RWPE2 (cell line): ENCODE data around the gene ARHGDIG.
A peak's percentile ranks its signal among the peaks of the same experiment; 100 is the strongest.

Experiments used
- ATAC-seq: fragments of 200-7000 bp; cut with Tn5 transposase; 3 replicates; pipeline ENCODE4 v1.9.1; 2021; ENCODE audit warnings: low read depth
- DNase-seq: peaks from one replicate; pipeline ENCODE4 v3.0.0-alpha.2; 2020; ENCODE audit warnings: low spot score
- H3K27ac ChIP-seq: fragments of 450-650 bp; 2 replicates; pipeline ENCODE4 v1.5.1; 2017; ENCODE audit warnings: mild to moderate bottlenecking; ENCODE audit not compliant: poor library complexity, severe bottlenecking
- H3K27me3 ChIP-seq: fragments of 250-450 bp; sonication (Bioruptor Pico); 2 replicates; pipeline ENCODE4 v1.5.1; 2021; ENCODE audit warnings: mild to moderate bottlenecking, moderate library complexity; ENCODE audit not compliant: insufficient read depth, poor library complexity, severe bottlenecking
- H3K36me3 ChIP-seq: fragments of 250-450 bp; sonication (Bioruptor Pico); 2 replicates; pipeline ENCODE4 v1.5.1; 2020; ENCODE audit warnings: low read depth, mild to moderate bottlenecking, moderate library complexity
- H3K4me1 ChIP-seq: fragments of 250-450 bp; sonication (Bioruptor Pico); 2 replicates; pipeline ENCODE4 v1.5.1; 2021; ENCODE audit warnings: mild to moderate bottlenecking, moderate library complexity; ENCODE audit not compliant: insufficient read depth, poor library complexity, severe bottlenecking
- H3K4me3 ChIP-seq: fragments of 250-450 bp; sonication (Bioruptor Pico); 2 replicates; pipeline ENCODE4 v1.5.1; 2021; ENCODE audit warnings: mild to moderate bottlenecking, moderate library complexity; ENCODE audit not compliant: severe bottlenecking
- H3K9me3 ChIP-seq: fragments of 250-450 bp; sonication (Bioruptor Pico); 2 replicates; pipeline ENCODE4 v1.5.1; 2021; ENCODE audit warnings: mild to moderate bottlenecking, moderate library complexity; ENCODE audit not compliant: severe bottlenecking
- CTCF ChIP-seq: fragments of 450-650 bp; IDR thresholded peaks from one replicate; pipeline ENCODE4 v1.5.1; 2017; ENCODE audit warnings: mild to moderate bottlenecking, moderate library complexity; ENCODE audit not compliant: poor library complexity, severe bottlenecking

The ARHGDIG gene

GRCh38 chr16:275786-276232 is 4.6 kb upstream of the ARHGDIG start, which contains the start of gene RGS11:
RGS11 (minus strand) TSS chr16:275944; CDS start chr16:275911, 33 bp downstream.
- no peak for DNase-seq
- no peaks in the 10 kb centered on the region for H3K4me1 ChIP-seq
- no peaks in the 10 kb centered on the region for H3K9me3 ChIP-seq
- peak within 1 kb of the TSS; percentile 18 for H3K4me3 ChIP-seq
- H3K36me3 ChIP-seq, result no peaks in the 10 kb centered on the region
- no peak within 1 kb of the TSS for H3K27ac ChIP-seq
- no peak for TF ChIP-seq CTCF
- no peak for ATAC-seq
- peaks cover 12% of the 10 kb centered on the region for H3K27me3 ChIP-seq

GRCh38 chr16:276426-277077 is 3.8 kb upstream of the ARHGDIG start:
- no peaks in the 10 kb centered on the region for H3K4me1 ChIP-seq
- ATAC-seq (no peak), DNase-seq (no peak)
- H3K27ac ChIP-seq, result no peak overlapping the region
- H3K4me3 ChIP-seq, result no peak overlapping the region
- no peaks in the 10 kb centered on the region for H3K36me3 ChIP-seq
- no peaks in the 10 kb centered on the region for H3K9me3 ChIP-seq
- H3K27me3 ChIP-seq, result peaks cover 19% of the 10 kb centered on the region
- TF ChIP-seq CTCF, result no peak

- no peak for DNase-seq
- H3K4me1 ChIP-seq, result no peaks in the 10 kb centered on the region
- peak; percentile 69 for ATAC-seq
- H3K4me3 ChIP-seq, result no peak overlapping the region
- TF ChIP-seq CTCF, result no peak
- no peak overlapping the region for H3K27ac ChIP-seq
- H3K36me3 ChIP-seq, result no peaks in the 10 kb centered on the region
- peaks cover 24% of the 10 kb centered on the region for H3K27me3 ChIP-seq
- no peaks in the 10 kb centered on the region for H3K9me3 ChIP-seq
These were observed 1.5 kb upstream of the ARHGDIG start for GRCh38 chr16:278863-279366.

- peaks cover 24% of the 10 kb centered on the region for H3K27me3 ChIP-seq
- H3K9me3 ChIP-seq, result no peaks in the 10 kb centered on the region
- no peaks in the 10 kb centered on the region for H3K36me3 ChIP-seq
- H3K27ac ChIP-seq, result no peak overlapping the region
- TF ChIP-seq CTCF, result no peak
- H3K4me1 ChIP-seq, result no peaks in the 10 kb centered on the region
- DNase-seq, result no peak
- ATAC-seq, result no peak
- no peak overlapping the region for H3K4me3 ChIP-seq
These were observed 860 bp upstream of the ARHGDIG start for GRCh38 chr16:279531-279930.

- H3K9me3 ChIP-seq, result no peaks in the 10 kb centered on the region
- H3K4me3 ChIP-seq, result no peak overlapping the region
- TF ChIP-seq CTCF, result no peak
- no peak overlapping the region for H3K27ac ChIP-seq
- DNase-seq (no peak), ATAC-seq (no peak)
- no peaks in the 10 kb centered on the region for H3K4me1 ChIP-seq
- peaks cover 24% of the 10 kb centered on the region for H3K27me3 ChIP-seq
- H3K36me3 ChIP-seq, result no peaks in the 10 kb centered on the region
These were observed 358 bp upstream of the ARHGDIG start for GRCh38 chr16:280005-280460.
